GM04503 (cell line): ENCODE results near the gene FAM219B.
A peak's percentile ranks its signal among the peaks of the same experiment; 100 is the strongest.
"Not testable (repeated sequence)": the region's sequence is repeated elsewhere in the genome, so short reads cannot be mapped to it uniquely, and the experiment has no call there.

ENCODE experiments used
- DNase-seq: peaks from one replicate; pipeline ENCODE4 v3.0.0-alpha.2; 2012; ENCODE audit warnings: low read depth

FAM219B gene

GRCh38 chr15:74906450-74907162 is at the start of gene FAM219B:
TSS of gene FAM219B (minus strand) at chr15:74906851. CDS start at chr15:74906800, 51 bp downstream.
- peak; percentile 39 for DNase-seq

GRCh38 chr15:74955796-74956647 is 49.4 kb upstream of the FAM219B start:
- no peak for DNase-seq

- DNase-seq, result no peak
Observed at GRCh38 chr15:74955017-74955416, 48.4 kb upstream of the FAM219B start.

GRCh38 chr15:74954515-74954914 is 47.9 kb upstream of the FAM219B start:
- no peak for DNase-seq

- DNase-seq, result no peak
Observed at GRCh38 chr15:74951006-74951405, 44.4 kb upstream of the FAM219B start.

- DNase-seq, result no peak
Observed at GRCh38 chr15:74950078-74950908, 43.6 kb upstream of the FAM219B start.

GRCh38 chr15:74937590-74938371 is 31.1 kb upstream of the FAM219B start, which contains the start of gene COX5A:
TSS of gene COX5A (minus strand) at chr15:74938073. CDS start at chr15:74938014, 59 bp downstream.
- peak; percentile 72 for DNase-seq

GRCh38 chr15:74937272-74937589 is 30.6 kb upstream of the FAM219B start:
- DNase-seq, result no peak

GRCh38 chr15:74935193-74935592 is 28.5 kb upstream of the FAM219B start:
- DNase-seq, result not testable (repeated sequence)

- no peak for DNase-seq
Observed at GRCh38 chr15:74933573-74933972, 26.9 kb upstream of the FAM219B start.

- no peak for DNase-seq
Observed at GRCh38 chr15:74928771-74929198, 22.1 kb upstream of the FAM219B start.

- no peak for DNase-seq
Observed at GRCh38 chr15:74924525-74924924, 17.9 kb upstream of the FAM219B start.

GRCh38 chr15:74920456-74920855 is 13.8 kb upstream of the FAM219B start:
- DNase-seq, result no peak

- no peak for DNase-seq
Observed at GRCh38 chr15:74917676-74918075, 11.0 kb upstream of the FAM219B start.

GRCh38 chr15:74913799-74914198 is 7.1 kb upstream of the FAM219B start:
- DNase-seq, result not testable (repeated sequence)

- DNase-seq, result no peak
Observed at GRCh38 chr15:74913041-74913440, 6.4 kb upstream of the FAM219B start.

- no peak for DNase-seq
Observed at GRCh38 chr15:74908635-74909034, 2.0 kb upstream of the FAM219B start.

- no peak for DNase-seq
Observed at GRCh38 chr15:74907163-74907870, 666 bp upstream of the FAM219B start.

- DNase-seq, result no peak
Observed at GRCh38 chr15:74906067-74906449, 593 bp downstream of the FAM219B start.

GRCh38 chr15:74904190-74904805 is 2.4 kb downstream of the FAM219B start:
- no peak for DNase-seq
